ENCODE data around the gene KCNK18.
"Not testable (repeated sequence)": the region's sequence is repeated elsewhere in the genome, so short reads cannot be mapped to it uniquely, and the experiment has no call there.

KCNK18 gene

GRCh38 chr10:117222976-117223692, 25.8 kb downstream of the KCNK18 start:
- DNase-seq, result no peak

- no peak for DNase-seq
Measured at GRCh38 chr10:117223693-117224430, 26.6 kb downstream of the KCNK18 start.

- DNase-seq, result no peak
Measured at GRCh38 chr10:117224881-117225280, 27.6 kb downstream of the KCNK18 start.

- DNase-seq, result peak; percentile 12
Measured at GRCh38 chr10:117226813-117227451, 29.6 kb downstream of the KCNK18 start.

- DNase-seq, result no peak
Measured at GRCh38 chr10:117228210-117228609, 30.9 kb downstream of the KCNK18 start.

GRCh38 chr10:117230107-117230506, 32.8 kb downstream of the KCNK18 start:
- not testable (repeated sequence) for DNase-seq

- DNase-seq, result no peak
Measured at GRCh38 chr10:117237401-117237991, 40.2 kb downstream of the KCNK18 start.

- DNase-seq, result no peak
Measured at GRCh38 chr10:117239051-117239450, 41.8 kb downstream of the KCNK18 start.

GRCh38 chr10:117239721-117240620, 42.7 kb downstream of the KCNK18 start:
- DNase-seq, result no peak

- DNase-seq, result no peak
Measured at GRCh38 chr10:117240621-117241529, 43.6 kb downstream of the KCNK18 start, which contains the start of gene SLC18A2. SLC18A2 (plus strand) TSS chr10:117241114; CDS start chr10:117241694, 580 bp downstream.

GRCh38 chr10:117241541-117242462, 44.5 kb downstream of the KCNK18 start:
- peak; percentile 4 for DNase-seq

- no peak for DNase-seq
Measured at GRCh38 chr10:117242463-117242832, 45.2 kb downstream of the KCNK18 start.

GRCh38 chr10:117246997-117247671, 49.8 kb downstream of the KCNK18 start:
- DNase-seq, result no peak

GRCh38 chr10:117248750-117249465, 51.6 kb downstream of the KCNK18 start:
- DNase-seq, result no peak

GRCh38 chr10:117249493-117250093, 52.3 kb downstream of the KCNK18 start:
- DNase-seq, result peak; percentile 19

- no peak for DNase-seq
Measured at GRCh38 chr10:117250411-117250810, 53.1 kb downstream of the KCNK18 start.

- no peak for DNase-seq
Measured at GRCh38 chr10:117253908-117254307, 56.6 kb downstream of the KCNK18 start.

- DNase-seq, result no peak
Measured at GRCh38 chr10:117254338-117254737, 57.0 kb downstream of the KCNK18 start.

All from kidney glomerular epithelial cell (primary cell).